ENCODE data around the gene CCDC57. TPM values are rescaled to one million over a fixed set of nuclear protein-coding genes. Genes with fewer than 3 reads are reported as not detected.
A peak's percentile ranks its signal among the peaks of the same experiment; 100 is the strongest.

CCDC57 gene
- total and polyA plus RNA-seq, 9 of the 15 experiments (the other 6 are each of a cell fraction or from before 2014, with no cell fraction given), result 0.83 to 36.2 (median 13.6) TPM

GRCh38 chr17:82153295-82153691, 59.3 kb downstream of the CCDC57 start:
- Histone ChIP-seq H2AFZ (ENCODE audit: low read depth, low read length) (no peak overlapping the region), H3K4me3 (no peak overlapping the region), H3K4me2 (ENCODE audit: insufficient read depth, low read length) (no peak overlapping the region), H3K79me2 (ENCODE audit: control insufficient read depth, insufficient read depth, low read length) (no peaks in the 10 kb centered on the region), H3K9me3 (replicated peaks; ENCODE audit: control insufficient read depth, insufficient read depth, low read depth, low read length) (0 out of 2 replicates have a peak, but pooled peaks cover 3% of the 10 kb centered on the region), H3K4me1 (replicated peaks in 1 of 2; ENCODE audit: control insufficient read depth in 2 of 2, insufficient read depth in 2 of 2, low read length in 2 of 2) (peaks cover 0 to 44% of the 10 kb centered on the region in 2 experiments; a peak in 3 of 5 replicates), H3K36me3 (ENCODE audit: control insufficient read depth, insufficient read depth, low read length) (no peaks in the 10 kb centered on the region; the same call in 2 of the 3 replicates), H3K27me3 (ENCODE audit: control insufficient read depth in 2 of 2, insufficient read depth in 2 of 2, low read length in 2 of 2) (no peaks in the 10 kb centered on the region), H3K9ac (ENCODE audit: insufficient read depth in 1 of 2, low read depth in 2 of 2, low read length in 2 of 2) (no peak overlapping the region), H3K27ac (ENCODE audit: extremely low read depth, low read depth, low read length) (no peak overlapping the region), H4K20me1 (replicated peaks; ENCODE audit: control insufficient read depth, insufficient read depth, low read length) (no peaks in the 10 kb centered on the region), H3K9me1 (ENCODE audit: control insufficient read depth, insufficient read depth, low read length) (no peaks in the 10 kb centered on the region)
- DNase-seq (ENCODE audit: extremely low read depth in 1 of 4, low spot score in 3 of 4) (no peak), ATAC-seq (no peak), FAIRE-seq (no peak)
- ChIA-PET POLR2A (interaction anchor here (0.6 to 1.0 kb wide), 2 partner anchors 123 to 251 kb away, joined by 3 to 8 read pairs; partner anchors contain the start of gene NPB), CTCF (ENCODE audit: low intra/inter-chr PET ratio) (interaction anchor here (0.6 to 2.2 kb wide), 4 partner anchors 61 to 194 kb away, joined by 3 to 27 read pairs (median 12); partner anchors contain the start of genes NOTUM and RAC3)
- TF ChIP-seq, protein P1, sequence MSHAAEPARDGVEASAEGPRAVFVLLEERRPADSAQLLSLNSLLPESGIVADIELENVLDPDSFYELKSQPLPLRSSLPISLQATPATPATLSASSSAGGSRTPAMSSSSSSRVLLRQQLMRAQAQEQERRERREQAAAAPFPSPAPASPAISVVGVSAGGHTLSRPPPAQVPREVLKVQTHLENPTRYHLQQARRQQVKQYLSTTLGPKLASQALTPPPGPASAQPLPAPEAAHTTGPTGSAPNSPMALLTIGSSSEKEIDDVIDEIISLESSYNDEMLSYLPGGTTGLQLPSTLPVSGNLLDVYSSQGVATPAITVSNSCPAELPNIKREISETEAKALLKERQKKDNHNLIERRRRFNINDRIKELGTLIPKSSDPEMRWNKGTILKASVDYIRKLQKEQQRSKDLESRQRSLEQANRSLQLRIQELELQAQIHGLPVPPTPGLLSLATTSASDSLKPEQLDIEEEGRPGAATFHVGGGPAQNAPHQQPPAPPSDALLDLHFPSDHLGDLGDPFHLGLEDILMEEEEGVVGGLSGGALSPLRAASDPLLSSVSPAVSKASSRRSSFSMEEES (CRISPR knock-in tag; IDR thresholded peaks at IDR 0.05), result peak; percentile 84
- TF ChIP-seq RAD51 (IDR thresholded peaks at IDR 0.05; ENCODE audit: borderline replicate concordance, low read depth), result 0 out of 2 replicates have a peak, but pooled peaks have one; percentile 19
- no peak for TF ChIP-seq MYNN (IDR thresholded peaks at IDR 0.05)
- TF ChIP-seq MYNN (CRISPR knock-in tag; IDR thresholded peaks at IDR 0.05), result no peak
- TF ChIP-seq TCF3 (CRISPR knock-in tag; IDR thresholded peaks at IDR 0.05), result no peak
- TF ChIP-seq ZNF23 (CRISPR knock-in tag; IDR thresholded peaks at IDR 0.05), result no peak
- no peak for TF ChIP-seq FOXO4 (CRISPR knock-in tag; IDR thresholded peaks at IDR 0.05)
- no peak for TF ChIP-seq ZNF780A (CRISPR knock-in tag; IDR thresholded peaks at IDR 0.05)
- no peak for TF ChIP-seq EGR1 (conservative IDR thresholded peaks at IDR 0.05)
- TF ChIP-seq CBX1 (IDR thresholded peaks at IDR 0.05; ENCODE audit: low read depth), result no peak
- TF ChIP-seq MTA2 (IDR thresholded peaks at IDR 0.05; ENCODE audit: low read depth), result no peak
- peak; percentile 15; the same call in 1 of the 2 replicates for TF ChIP-seq TOE1 (IDR thresholded peaks at IDR 0.05; ENCODE audit: borderline replicate concordance)
- TF ChIP-seq TOE1 (CRISPR knock-in tag; IDR thresholded peaks at IDR 0.05; ENCODE audit: borderline replicate concordance, low read depth), result no peak
- BruUV-seq (replicated peaks), result no TSS peak
- 56% methylated on average over 6 of the region's 6 CpGs for WGBS (ENCODE audit: insufficient coverage, low coverage, missing lambda C conversion rate)
- in situ Hi-C loops (cut with MboI), result no loop called here
- intact Hi-C loops (cut with micrococcal nuclease), result loop anchor here (1.0 to 10.0 kb wide), 2 partner anchors 123 to 198 kb away; no protein-coding TSS in a partner anchor
